NK-92 treated with Interleukin-12 subunit alpha and Interleukin-12 subunit beta, amount 100 ng/mL, for 24 hours (cell line): ENCODE data around the gene CNTN1.
A peak's percentile ranks its signal among the peaks of the same experiment; 100 is the strongest.

Source experiments
- DNase-seq: peaks from one replicate; lab custom pipeline; 2025; lab: John Stamatoyannopoulos, UW

CNTN1 gene

DNA sequence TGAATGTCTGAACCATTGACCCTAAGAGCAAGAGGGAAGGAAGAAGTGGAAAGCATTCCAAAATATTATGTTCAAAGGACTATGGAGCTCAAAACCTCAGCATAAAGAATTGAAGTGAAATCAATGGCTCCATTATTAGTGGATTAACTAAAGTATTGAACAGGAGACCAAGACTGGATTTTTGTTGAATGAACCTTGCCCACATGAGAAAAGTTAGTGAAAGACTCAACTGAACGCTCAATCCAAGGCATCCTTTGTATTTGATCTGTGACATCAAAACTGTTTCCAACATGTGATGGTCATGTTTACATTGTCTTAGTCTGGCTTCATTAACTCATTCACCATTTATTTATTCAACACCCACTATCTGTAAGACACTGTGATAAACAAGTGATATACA, 161.0 kb downstream of the CNTN1 start:
- DNase-seq = no peak

DNA sequence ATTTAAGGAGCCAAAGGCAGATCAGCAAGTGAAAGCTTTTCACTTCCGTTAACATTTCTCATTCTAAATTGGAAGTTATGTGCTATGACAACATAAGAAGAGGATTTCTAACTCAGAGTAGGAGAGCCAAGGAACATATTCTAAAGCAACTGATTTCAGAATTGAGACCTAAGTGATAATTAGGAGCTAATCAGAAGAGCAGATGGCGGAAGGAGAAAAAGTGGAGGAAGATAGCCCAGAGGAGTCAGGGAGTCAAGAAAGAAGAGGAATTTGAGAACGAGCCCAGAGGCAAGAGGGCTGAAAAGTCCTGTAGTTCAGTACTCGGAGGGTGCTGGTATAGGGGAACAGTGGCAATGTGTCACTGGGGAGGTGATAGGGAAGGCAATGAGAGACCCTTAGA, 162.4 kb downstream of the CNTN1 start:
- no peak for DNase-seq

DNA sequence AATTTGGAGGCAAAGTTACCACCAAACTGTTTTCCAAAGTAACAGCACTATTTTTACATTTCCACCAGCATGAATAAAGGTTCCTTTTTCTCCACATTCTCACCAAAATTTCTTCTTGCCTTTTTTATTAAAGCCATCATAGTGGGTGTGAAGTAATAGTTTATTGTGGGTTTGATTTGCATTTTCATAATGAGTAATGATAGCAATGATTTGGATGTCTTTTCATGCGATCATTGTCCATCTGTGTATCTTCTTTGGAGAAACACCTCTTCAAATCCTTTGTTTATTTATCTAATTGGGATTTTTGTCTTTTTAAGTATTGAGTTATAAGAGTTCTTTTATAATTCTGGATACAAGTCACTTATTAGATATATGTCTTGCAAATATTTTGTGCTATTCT, 172.7 kb downstream of the CNTN1 start:
- DNase-seq = no peak

DNA sequence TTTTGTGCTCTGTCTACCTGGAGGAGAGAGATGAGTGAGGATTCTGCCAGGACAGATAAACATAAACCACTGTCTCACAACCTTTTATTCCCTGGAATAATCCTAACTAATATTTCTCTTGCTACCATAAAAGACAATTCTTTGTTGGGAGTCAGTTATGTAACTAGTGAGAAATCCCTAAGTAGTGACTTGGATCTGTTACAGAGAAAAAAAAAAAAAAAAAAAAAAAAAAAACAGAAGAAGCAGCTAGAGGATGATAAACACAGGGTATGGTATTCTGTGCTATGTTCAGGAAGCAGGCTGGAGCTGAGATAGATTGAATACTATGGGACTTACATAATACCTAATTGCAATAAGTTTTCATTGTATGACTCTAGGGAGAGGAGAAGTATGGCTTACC, 178.7 kb downstream of the CNTN1 start:
- DNase-seq = no peak

DNA sequence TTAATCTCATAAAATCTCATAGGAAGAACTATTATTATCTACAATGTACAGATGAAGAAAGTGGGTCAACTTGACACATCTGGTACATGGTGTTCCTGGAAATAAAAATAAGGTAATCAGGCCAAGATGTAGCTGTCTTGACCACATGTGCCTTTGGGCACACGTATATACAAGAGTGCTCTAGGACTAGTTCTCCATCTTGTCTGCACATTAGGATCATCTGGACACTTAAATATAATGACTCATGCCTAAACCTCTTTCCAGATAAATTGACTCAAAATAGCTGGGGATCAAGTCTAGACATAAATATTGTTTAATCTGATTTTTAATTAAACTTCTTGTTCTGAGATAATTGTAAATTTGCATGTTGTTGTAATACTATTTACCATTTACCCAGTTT, 182.6 kb downstream of the CNTN1 start:
- DNase-seq = no peak

DNA sequence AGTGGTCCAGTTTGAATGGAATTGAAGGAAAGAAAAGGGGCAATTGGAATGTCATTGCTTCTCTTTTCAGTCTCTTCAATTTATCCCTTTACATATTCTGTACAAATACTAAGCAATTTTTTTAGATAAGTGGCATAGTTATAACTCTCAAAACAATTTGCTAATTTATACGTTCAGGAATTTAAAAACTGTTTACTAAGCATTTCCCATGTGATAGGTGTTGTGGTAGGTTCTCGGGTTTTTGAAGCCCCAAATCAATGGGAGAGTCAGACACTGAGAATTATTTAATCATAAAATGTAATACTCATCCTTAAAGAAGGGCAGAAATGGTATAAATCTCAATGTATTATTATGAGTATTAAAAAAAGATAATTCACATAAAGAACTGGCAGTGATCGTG, 197.1 kb downstream of the CNTN1 start:
- no peak for DNase-seq

DNA sequence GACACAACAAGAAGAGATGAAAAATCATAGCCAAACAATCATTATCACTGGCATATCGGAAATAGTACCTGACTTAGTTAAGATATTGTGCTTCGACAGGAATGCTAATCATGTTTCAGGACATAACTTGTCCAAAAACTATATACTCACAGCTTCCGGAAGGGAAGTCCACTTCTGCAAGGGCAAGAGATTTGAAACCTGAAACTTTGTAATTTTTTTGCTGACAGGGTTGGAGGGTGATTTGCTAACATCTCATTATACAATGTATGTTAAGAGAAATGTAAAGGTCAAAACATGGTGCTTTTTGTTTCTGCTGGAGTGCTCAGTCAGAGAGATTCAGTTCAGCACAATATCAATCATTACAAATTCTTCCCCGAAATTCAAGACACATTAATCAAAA, 200.3 kb downstream of the CNTN1 start:
- no peak for DNase-seq

DNA sequence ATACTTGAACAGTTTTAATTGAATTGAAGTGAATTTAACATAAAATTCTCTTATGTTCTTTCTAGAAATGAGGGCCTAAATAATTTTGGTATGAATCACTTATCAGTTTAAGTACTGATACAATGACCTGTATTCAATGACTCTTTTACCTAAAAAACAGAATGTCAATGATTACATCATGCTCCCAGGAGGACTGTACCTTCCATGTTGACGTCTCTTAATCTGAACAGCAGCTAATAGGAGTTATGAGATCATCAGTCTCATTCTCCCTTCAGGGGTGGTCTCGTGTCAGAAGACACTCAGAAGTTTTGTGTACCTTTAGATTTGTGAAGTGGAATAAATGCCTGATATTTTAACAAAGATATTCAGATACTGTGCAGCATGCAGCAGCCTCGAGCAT, 206.3 kb downstream of the CNTN1 start:
- DNase-seq = no peak

DNA sequence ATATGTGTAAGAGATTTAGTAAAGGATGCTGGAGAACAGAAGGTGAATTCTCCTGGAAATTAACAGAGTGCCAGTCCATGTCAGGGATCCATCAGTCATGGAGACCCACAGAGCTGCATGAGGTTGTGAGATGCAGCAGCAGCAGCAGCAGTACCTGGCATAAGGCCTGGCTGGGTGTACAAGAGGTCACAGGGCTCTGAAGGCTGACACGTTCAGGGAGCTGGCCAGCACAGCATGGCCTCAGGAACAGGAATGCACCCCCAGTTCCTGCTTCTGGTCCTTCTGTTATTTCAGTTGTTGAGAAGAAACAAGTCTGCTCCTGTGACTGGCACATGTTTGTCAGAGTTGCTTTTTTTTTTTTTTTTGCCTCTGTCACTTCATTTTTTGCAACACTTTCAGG, 210.8 kb downstream of the CNTN1 start:
- DNase-seq = no peak

DNA sequence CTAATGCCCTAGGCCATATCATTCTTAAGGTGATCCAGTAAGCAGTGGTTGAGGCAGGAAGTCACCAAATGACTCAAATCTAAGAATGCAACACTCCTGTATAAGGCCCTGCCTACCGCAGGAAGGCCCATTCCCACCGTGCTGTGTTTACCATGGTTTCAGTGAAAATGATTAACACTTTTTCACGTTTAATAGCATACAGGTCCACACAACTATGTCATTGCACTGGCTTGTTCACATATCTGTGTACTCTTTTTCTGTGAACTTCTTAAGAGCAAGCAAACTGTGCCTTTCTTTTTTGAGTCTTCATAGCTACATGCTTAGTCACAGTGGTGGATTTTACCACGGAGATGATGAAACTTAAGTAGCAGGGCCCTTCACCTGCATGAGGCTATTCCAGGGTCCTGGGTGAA, 214.9 kb downstream of the CNTN1 start:
- peak; percentile 5 for DNase-seq

DNA sequence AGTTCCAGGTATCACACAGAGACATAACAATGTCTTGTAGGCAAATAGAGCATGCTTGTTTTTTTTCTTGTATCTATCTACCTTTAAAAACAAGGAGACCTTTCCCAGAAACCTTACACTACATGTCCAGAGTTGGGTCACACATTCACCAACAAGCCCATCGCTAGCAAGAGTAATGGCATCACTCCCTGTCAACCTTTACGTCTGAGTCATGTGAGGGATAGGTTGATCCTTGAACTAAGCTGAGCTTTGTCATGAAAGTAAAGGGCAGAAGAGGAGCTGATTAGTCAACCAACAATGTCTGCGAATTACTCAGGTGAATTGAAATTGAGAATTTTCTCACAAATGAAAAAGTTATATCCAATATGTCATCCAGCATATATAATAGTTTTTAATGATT, 219.4 kb downstream of the CNTN1 start:
- DNase-seq = no peak

DNA sequence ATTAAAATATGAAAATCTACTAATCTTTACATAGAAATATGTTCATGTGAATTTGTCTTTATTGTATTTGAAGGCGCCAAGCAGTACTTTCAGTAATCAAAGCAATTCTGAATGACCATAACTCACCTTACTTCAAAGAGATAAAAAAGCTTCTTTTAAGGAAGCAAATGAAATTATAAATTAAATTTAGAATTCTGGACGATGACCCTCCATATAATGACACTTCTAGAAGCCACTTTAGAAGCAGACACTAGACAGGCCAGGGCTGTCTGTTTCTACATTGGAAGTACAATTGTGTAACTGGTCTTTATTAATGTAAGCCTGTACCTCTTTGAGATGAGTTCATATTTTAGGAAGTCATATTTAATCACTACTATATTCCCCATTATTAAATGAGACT, 222.9 kb downstream of the CNTN1 start:
- DNase-seq = no peak

DNA sequence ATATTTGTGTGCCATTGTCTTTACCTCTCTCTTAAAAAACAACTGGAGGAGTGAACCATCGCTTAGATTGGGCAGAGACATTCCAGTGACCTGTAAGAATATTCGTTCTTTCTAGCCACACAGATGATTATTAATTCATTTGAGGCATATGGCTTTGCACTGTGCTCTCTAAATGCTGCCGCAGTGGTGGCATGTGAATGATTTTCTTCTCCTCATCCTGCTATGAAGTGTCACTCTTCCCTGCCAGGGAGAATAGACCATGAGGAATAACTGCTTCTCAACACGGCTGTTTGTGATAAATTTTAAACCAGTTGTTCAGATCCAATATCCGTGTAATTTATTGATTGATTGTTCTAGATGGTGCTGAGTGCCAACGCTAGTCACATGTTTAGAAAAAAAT, 225.3 kb downstream of the CNTN1 start:
- no peak for DNase-seq

DNA sequence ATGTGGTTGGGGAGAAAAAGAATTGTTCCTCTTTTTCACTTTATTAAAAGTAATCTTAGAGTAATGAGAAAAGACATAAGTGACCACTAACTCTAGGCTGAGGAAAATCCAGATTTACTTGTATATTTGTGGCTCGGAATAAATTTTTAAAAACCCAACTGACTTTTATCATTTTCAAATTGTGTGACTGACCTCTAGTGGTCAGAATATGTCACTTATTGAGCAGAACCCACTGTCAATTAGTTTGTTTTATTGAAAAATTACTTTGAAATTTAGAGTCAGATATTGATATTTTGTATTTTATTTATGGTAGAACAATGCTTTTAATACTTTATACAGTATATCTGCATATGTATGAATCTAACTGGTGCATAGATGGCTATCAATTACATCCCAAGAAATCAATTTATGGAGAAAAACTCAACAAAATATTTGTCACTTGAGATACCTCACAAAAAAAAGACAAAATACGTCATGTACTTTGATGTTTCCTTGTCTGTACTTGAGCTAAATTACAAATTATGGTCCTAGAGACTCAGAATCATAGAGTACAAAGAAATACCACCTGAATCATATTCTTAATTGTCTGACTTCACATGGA, 229.4 kb downstream of the CNTN1 start:
- DNase-seq = no peak

DNA sequence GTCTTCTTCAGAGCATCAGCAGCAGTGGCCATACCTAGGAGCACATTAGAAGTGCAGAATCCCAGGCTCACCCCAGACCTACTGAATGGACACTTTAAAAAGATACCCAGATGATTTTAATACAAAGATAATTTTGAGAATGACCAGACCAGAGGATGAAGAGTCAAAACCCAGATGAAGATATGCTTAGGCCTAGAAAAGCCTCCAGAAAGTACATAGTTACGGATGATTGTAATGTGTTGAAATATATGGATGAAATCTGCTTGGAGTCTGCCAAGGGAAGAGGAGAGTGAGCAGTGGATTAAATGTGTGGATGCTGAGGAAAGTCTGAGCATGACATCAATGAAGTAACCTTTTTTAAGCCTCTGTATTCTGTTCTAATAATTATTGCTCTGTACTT, 245.7 kb downstream of the CNTN1 start:
- no peak for DNase-seq

DNA sequence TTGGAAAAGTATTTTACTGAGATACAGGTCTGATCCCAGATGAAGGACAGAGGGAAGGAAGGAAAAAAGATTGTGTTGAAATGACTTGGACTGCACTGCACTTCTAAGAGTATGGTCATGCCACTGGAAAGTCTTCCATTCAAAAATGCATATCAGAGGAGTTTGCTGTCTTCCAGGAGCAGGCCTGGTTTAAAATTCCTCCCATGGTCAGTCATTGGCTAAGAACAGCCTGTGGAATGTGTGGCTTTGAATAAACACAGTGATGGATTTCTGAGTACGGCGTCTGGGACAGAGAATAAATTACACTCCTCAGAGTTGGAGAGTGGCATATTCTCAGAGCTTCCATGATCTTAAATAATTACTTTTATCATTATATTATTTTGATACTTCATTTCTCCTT, 250.1 kb downstream of the CNTN1 start:
- DNase-seq = no peak

DNA sequence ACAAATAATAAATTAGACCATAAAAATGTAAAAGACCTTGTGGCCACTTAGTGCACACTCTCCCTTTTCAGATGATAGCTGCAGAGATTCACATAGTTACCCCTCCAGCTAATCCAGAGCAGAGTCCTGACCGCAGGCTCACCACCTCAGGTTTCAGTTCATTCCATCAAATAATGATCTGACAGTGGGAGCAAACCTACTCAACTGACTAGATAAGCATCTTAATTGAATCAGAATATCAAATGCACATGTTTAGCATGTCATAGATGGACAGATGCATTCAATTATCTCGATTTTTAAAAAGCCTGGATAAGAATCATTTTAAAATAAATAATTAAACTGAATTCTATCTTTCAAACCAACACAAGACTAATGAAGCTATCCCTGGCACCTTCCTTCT, 253.5 kb downstream of the CNTN1 start:
- DNase-seq = no peak

DNA sequence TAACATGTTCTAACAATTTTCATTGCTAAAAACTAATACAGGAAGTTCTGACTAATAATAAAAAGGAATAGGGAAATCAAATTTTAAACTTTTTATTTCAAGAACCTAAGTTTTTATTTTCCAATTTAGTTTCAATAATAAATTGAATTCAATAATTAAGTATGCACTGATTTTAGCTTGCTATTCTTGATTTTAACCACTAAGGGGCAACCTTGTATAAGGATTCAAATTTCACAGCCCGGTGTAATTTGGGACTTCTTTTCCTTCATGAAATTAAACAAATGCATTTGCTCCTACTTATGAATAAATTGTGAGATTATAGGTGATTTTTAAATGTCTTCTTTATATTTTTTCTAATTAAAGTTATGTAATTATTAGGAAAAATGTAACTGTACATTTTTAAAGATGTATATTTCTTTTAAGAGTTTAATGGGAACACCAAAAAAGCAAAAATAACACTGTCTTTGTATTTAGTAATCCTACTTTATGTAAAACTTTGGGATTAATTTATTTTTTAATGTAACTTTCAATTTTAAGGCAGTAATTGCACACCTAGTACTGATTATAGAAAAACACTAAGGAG, 254.5 kb downstream of the CNTN1 start:
- DNase-seq = no peak

DNA sequence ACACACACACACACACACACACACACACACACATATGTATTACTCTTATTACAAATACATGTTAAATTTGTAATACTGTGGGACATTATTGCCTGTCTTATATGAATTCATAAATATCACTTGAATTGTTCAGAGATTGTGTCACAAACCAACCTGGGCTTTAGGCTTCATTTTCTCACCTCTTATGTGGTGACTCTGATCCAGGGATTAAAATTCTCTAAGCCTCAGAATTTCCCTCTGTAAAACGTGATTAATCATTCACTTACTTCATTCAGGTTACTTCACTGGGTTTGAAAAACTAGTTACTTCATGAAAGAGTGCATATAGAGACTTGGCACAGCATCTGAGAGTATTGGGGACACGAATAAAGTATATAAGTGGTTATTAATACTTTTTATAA, 255.6 kb downstream of the CNTN1 start:
- no peak for DNase-seq

DNA sequence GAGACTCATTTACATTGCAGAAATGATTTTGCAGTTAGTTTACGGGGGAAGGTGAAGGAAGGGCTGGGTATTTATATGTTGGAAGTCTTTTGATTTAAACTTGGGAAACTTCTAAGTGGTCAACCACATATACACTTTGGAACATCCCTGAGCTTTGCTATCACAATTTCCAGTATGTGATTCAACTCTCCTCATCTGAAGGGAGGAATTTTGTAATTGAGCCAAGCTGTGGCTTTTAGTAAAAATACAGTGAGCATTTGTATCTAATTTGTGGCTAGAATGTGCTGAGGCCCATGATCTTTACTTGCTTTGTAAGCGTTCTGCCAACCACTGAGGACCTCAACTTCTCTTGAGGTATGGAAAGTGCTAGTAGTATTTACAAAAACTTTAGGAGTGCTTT, 260.8 kb downstream of the CNTN1 start:
- DNase-seq = no peak

DNA sequence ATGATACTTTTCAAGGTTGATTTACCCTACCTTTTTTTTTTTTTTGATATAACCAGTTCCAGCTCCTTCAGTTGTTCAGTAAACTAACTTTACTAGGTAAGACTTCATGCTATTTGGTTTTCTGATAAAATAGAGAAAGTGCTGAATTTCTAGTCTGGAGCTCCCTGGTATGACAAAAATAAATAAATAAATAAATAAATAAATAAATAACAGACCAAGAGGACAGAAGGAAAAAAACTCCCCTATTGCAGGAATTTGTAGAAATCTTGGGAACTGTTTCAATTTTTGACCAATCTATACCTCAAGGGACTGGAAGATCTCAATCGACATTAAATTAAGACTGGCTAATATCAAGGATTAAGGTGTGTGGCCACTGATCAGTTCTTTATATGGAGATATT, 265.2 kb downstream of the CNTN1 start:
- DNase-seq = no peak

DNA sequence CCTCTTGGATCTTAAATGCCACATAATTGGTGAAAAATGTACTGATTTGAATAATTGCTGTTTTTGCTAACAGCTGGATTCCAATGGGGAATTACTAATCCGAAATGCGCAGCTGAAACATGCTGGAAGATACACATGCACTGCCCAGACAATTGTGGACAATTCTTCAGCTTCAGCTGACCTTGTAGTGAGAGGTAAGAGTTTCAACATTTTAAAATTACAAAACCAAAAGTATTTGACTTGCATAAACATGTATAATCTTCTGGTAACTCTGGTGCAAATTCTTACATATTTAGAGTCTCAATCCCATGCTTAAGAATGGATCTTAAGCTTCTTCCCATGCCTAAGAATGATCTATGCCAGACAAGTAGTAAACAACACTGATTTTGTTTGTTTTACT, 266.8 kb downstream of the CNTN1 start:
- DNase-seq = no peak

DNA sequence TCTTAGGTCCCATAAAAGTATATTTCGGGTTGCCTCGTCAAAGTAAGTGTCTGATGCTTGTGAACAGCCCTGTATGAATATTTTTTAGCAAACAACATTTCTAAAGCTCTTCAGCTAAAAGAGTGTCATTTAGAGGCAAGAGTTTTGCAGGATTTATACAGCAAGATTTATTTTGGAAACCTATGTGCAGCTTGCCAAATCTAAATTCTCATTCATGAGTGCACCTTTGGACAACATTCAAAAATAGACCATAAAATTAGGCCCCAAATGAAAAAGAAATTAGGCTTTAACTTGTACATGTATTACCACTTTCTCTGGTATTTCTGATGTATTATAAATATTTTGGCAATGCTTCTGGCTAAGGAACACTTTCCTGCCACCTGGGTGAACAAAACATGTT, 271.5 kb downstream of the CNTN1 start:
- DNase-seq = no peak

DNA sequence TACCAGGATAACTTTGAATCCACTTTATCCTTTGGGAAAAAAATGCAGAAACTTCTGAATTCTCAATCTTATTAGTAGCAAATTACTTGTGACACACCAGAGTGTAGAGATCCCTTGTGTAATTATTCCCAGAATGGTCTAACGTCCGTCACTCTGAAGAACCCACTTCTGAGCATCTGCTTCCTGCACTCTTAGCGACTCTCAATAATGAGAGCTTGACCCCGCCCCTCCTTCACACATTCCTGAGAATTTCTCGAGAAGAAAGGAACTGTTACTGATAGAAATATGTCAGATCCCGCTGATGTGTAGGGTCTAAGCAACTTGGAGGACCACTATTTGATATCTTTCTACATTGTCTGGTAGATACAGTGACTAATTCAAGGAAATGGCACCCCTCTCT, 277.6 kb downstream of the CNTN1 start:
- DNase-seq = no peak
